ENCODE results near the gene PITPNC1.
A peak's percentile ranks its signal among the peaks of the same experiment; 100 is the strongest.
"Not testable (repeated sequence)": the region's sequence is repeated elsewhere in the genome, so short reads cannot be mapped to it uniquely, and the experiment has no call there.

Gene PITPNC1

DNA sequence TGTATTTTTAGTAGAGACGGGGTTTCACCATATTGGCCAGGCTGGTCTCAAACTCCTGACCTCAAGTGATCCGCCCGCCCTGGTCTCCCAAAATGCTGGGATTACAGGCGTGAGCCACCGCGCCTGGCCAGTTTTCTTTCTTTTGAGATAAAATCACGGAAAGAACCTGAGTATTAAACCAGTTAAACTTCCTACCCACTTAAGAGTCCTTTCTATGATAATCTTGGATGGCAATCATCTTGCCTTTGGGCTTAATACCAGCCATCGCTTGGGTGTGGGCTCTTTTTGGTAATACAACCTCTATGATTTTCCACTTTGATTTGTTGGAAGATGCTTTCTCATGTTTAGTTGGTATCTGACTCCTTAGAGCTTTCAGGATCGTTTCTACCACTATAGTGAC is 24.0 kb downstream of the PITPNC1 start:
- no peak for DNase-seq (ENCODE audit: low read depth)

DNA sequence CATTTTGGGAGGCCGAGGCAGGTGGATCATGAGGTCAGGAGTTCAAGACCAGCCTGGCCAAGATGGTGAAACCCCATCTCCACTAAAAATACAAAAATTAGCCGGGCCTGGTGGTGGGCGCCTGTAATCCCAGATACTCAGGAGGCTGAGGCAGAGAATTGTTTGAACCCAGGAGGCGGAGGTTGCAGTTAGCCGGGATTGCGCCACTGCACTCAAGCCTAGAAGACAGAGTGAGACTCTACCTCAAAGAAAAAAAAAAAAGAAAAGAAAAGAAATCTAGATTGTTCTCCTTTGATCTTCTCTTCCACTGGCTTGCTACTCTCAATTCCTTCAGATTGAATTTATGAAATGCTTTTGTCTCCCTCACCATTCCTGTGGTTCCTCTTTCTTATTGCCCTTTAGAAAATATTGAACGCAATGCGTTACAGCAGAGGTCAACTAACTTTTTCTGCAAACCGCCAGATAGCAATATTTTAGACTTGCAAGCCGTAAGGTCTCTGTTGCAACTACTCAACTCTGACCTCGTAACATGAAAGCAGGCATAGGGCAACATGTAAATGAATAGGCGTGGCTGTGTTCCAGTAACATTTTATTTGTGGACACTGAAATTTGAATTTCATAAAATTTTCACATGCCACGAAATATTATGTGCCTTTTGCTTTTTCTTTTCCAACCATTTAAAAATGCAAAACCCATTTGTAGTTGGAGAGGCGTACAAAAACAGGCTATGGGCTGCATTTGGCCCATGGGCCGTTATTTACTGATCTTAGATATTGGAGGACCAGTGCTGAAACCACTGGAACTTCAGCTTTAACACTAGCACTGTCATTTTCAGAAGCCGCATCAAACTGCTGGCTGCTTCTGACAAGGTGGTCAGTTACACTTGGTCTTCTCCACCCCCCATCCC is 24.8 kb downstream of the PITPNC1 start:
- no peak for DNase-seq (ENCODE audit: low read depth)

DNA sequence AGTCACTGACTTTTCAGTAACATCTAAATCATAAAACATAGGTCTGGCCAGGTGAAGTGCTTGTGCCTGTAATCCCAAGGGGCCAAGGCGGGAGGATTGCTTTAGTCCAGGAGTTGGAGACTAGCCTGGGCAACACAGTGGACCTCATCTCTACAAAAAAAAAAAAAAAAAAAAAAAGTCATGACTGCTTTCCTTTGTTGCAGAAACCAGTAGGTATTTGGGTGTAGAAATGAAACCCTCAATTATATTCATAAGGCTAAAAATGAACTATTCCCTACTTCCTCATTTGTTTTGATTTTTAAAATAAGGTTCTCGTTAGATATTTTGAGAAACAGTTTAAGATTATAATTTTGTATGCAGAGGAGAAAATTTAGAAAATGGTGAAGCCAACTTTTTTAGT is 26.0 kb downstream of the PITPNC1 start:
- no peak for DNase-seq (ENCODE audit: low read depth)

DNA sequence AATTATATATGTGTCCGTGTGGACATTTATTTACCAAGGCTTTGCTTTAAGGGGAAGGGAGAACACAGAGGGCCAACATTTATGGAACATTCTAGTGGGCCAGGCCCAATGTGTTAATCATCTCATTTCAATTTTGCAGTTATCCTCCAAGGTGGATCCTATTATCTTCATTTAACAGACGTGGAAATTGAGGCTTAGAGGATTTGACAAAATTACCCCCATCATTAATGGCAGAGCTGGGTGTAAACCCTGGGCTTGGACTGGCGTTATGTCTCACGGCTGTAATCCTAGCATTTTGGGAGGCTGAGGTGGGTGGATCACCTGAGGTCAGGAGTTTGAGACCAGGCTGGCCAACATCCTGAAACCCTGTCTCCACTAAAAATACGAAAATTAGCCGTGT is 26.4 kb downstream of the PITPNC1 start:
- no peak for DNase-seq (ENCODE audit: low read depth)

DNA sequence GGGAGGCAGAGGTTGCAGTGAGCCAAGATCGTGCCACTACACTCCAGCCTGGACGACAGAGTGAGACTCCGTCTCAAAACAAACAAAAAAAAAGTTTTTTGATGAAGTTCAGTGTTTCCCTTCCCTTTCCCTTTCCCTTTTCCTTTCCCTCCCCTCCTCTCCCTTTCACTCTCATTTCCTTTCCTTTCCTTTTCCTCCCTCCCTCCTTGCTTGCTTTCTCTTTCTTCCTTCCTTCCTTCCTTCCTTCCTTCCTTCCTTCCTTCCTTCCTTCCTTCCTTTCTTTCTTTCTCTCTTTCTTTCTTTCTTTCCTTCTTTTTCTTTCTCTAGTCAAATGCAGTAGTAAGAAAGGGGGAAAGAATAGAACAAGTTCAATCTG is 31.4 kb downstream of the PITPNC1 start:
- not testable (repeated sequence) for DNase-seq (ENCODE audit: low read depth)

DNA sequence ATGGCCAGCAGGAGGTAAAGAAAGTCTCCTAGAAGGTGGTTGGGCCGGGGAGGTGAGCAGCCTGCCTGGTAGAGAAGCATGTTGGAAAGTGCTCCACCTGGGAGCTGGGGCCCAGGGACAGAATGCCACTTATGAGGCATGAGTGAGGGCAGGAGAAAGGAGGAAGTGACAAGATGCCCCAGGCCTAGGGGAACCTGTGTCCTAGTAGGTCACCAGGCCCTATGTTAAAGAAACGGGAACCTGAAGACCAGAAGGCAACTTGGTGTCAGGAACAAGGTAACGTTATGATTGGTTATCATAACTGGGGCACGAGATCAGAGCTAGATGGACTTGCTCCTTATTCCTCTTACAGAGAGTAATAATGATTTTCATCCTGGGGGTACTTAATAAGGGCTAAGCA is 34.3 kb downstream of the PITPNC1 start:
- DNase-seq (ENCODE audit: low read depth) = no peak

DNA sequence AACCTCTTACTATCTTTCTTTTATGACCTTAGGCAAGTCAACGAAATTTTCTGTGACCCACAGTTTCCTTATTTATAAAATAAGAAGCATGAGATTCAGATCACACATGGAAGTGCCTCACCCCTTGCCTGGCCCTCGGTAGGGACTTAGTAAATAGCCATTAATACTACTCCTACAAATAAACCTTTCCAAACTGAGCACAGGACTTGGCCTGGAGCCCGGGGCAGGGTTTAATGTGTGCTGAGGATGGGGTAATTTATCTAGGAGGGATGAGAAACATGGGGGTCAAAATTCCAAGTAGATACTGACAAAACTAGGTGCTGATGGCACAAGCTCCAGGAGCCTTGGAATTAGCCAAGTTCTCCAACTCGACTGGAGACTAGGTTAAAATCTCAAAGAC is 35.0 kb downstream of the PITPNC1 start:
- DNase-seq (ENCODE audit: low read depth) = no peak

DNA sequence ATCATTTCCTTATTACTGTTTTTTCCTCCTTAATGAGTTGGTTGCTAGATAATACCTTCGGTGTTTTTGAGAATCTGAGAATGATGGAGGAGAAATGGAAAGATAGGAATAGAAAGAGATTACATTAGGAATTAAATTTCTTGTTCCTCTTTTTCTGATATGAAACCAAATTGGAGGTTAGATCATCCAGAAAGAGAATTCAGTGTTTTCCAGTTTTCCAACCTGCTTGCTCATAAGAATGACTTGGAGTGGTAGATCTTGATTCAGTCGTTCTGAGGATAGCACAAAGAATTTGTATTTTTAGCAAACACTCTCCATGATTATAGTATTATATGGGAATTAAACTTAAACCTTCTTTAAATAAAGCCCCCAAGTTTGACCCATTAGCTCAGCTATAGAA is 35.9 kb downstream of the PITPNC1 start:
- DNase-seq (ENCODE audit: low read depth) = no peak

DNA sequence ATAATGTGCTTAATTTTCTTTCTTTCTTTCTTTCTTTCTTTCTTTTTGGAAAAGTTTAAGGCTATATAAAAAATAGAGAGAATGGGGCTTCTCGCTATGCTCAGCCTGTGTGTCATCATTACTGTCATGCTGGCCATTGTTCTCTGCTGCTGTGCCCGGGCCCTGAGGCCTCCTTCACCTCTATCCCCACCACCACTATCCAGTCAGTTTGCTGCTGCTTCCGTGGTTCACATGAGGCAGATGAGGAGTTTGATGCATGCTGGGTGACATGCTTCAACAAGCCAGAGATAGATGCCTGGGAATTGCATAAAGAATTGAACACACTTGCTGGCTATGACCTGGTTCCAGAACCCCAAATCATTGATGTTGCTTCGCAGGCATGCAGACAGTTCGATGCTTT is 36.3 kb downstream of the PITPNC1 start:
- DNase-seq (ENCODE audit: low read depth) = no peak

DNA sequence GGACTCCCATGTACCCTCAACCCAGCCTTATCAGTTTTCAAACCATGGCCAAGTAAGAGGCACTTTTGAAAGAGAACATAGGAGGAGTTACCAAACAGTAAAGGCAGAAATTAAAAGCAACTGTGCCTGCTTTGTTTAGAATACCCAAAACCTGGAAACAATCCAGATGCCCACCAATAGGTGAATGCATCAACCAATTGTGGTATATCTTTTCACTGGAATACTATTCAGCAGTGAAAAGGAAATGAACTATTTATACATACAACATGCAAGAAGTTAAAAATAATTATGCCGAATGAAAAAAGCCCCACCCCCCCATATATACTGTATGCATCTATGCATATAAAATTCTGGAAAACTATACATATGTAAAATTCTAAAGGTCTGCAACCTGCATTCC is 37.0 kb downstream of the PITPNC1 start:
- no peak for DNase-seq (ENCODE audit: low read depth)

DNA sequence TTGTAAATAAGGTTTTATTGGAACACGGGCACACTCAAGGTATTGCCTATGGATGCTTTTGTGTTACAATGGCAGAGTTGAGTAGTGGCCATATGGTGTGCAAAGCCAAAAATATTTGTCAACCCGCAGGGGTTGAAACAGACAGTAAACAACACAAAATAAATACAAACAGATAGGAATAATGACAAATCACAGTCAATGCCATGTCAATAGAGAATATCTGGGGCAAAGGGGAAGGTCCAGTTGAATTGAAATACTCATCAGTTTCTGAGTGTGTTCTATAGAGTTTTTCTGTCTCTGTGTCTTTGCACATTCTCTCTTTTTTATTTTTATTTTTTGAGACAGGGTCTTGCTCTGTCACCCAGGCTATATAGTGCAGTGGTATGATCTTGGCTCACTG is 37.5 kb downstream of the PITPNC1 start:
- DNase-seq (ENCODE audit: low read depth) = no peak

DNA sequence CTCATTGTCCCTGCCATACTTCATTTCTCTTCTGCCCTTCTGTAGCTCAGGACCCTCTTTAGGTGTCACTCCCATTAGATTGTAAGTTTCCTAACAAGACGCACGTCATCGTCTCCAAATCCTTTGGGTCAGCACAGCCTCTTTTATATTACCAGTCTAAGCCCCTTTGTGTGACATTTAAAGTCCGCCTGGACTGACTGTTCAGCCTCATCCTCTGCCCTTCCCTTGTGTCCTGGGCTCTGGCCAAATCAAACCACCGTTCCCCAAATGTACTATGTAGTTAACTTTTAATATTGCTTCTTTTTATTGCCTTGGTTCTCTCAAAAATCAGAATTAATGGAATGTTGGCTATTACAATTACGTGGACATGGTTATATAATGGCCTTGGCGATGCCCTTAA is 38.2 kb downstream of the PITPNC1 start:
- DNase-seq (ENCODE audit: low read depth) = no peak

DNA sequence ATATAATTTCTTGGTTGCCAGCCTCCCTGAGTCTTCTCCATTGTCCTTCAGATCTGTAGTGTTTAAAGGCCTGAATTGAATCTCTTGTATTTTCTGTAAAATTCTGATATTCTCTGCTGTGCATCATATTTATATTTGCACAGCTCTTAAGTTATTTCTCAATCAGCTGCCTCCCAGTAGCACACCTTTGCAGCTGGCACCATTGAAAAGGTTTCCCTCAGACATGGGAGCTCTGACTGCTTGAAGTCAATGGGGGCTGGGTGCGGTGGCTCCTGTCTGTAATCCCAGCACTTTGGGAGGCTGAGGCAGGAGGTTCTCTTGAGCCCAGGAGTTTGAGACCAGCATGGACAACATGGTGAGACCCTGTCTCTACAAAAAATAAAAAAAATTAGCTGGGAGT is 40.4 kb downstream of the PITPNC1 start:
- DNase-seq (ENCODE audit: low read depth) = no peak

DNA sequence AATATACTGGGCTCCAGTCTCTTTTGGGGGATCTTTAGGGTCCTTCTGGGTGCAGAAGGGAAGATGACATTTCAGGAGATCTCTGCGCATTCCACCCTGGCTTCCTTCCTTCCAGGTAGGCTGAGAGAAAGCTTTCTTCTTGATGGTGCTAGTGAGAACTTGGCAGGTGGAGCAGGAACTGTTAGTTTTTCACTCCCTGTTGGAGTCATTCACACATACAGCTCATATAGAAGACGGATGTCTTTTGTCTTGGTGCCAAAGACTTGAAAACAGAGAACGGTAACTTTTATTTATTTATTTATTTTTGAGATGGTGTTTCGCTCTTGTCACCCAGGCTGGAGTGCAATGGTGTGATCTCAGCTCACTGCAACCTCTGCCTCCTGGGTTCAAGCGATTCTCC is 43.9 kb downstream of the PITPNC1 start:
- no peak for DNase-seq (ENCODE audit: low read depth)

DNA sequence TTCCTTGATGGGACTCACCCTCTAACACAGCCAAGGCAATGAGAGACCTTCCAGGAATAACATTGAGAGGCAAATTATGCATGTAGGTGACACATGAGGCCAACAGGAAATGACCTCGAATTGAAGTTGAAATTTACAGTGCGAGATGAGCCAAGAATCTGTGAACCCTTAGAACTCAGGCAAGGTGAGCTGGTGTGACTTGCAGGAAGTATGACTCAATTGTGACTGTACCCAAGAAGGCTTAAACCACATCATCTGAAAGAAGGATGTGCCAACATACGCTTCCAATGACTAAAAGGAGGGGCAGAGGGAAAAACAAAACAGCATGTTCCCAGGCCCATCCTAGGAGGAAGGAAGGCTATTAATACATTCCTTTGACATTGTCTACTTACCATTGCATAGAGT is 44.8 kb downstream of the PITPNC1 start:
- DNase-seq (ENCODE audit: low read depth) = peak; percentile 13

DNA sequence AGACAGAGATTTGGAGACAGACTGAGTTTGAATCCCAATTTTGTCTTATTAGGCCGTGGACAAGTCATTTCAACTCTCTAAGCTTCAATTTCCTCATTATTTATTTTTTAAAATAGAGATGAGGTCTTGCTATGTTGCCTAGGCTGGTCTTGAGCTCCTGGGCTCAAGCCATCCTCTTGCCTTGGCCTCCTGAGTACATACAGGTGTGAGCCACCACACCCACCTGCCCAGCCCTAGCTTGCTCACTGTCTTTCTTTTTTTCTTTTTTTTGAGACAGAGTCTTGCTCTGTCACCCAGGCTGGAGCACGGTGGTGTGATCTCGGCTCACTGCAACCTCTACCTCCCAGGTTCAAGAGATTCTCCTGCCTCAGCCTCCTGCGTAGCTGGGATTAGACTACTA is 45.2 kb downstream of the PITPNC1 start:
- DNase-seq (ENCODE audit: low read depth) = not testable (repeated sequence)

DNA sequence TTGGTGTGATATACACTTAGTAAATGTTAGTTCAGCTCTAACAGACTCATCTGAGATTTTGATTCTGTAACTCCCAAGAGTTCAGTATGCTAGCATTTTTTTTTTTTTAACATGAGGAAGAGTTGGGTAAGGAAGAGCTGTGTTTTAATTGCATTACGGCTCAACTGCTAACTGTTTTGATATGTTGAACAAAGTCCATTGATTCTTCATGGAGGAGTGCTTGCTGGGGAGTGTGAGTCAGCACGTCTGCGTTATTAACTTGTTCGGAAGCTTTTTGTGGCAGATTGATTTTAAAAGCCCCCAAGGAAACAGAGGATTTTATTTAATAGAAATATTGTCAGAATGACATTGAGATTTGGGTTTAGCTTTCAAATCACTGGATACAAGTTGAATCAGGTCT is 45.8 kb downstream of the PITPNC1 start:
- DNase-seq (ENCODE audit: low read depth) = no peak

DNA sequence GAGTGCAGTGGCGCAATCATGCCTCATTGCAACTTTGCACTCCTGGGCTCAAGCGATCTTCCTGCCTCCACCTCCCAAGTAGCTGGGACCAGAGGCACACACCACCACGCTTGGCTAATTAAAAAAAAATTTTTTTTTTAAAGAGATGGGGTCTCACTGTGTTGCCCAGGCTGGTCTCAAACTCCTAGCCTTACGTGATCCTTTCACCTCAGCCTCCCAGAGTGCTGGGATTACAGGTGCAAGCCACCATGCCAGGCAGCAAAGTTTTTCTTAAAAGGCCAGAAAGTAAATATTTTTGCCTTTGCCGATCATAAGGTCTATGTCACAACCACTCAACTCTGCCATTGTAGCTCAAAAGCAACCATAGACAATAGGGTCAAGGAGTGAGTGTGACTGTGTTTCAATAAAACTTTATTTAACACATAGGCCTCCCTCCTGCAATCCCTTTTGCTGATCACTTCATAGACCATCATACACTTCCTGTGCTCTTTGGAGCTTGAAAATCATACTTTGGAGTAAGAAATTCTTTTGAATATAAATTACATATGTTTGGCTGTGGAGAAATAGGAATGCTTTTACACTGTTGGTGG is 48.6 kb downstream of the PITPNC1 start:
- DNase-seq (ENCODE audit: low read depth) = no peak

DNA sequence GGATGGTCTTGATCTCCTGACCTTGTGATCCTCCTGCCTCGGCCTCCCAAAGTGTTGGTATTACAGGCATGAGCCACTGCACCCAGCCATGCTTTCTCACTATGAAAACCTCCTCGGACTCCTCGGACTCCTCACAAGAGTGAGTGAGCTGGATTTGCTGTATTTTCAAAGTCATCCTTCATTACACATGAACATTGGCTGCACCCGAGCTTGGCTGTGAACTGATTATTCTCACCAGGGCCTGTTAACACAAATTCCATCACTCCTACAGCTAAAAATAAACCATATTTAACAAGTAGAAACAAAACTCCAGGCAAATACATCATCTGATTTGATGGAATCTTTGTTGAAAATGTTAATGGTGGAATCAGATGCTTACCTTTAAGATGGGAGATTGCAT is 50.3 kb downstream of the PITPNC1 start:
- DNase-seq (ENCODE audit: low read depth) = no peak

DNA sequence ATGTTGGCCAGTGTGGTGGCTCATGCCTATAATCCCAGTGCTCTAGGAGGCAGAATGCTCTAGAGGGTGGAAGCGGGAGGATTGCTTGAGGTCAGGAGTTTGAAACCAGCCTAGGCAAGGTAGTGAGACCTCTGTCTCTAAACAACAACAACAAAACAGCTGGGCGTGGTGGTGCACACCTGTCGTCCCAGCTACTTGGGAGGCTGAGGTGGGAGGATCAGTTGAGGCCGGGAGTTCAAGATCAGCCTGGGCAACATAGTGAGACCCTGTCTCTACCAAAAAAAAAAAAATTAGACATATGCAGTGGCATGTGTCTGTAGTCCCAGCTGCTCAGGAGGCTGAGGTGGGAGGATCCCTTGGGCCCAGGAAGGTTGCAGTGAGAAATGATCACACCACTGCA is 53.4 kb downstream of the PITPNC1 start:
- DNase-seq (ENCODE audit: low read depth) = not testable (repeated sequence)

DNA sequence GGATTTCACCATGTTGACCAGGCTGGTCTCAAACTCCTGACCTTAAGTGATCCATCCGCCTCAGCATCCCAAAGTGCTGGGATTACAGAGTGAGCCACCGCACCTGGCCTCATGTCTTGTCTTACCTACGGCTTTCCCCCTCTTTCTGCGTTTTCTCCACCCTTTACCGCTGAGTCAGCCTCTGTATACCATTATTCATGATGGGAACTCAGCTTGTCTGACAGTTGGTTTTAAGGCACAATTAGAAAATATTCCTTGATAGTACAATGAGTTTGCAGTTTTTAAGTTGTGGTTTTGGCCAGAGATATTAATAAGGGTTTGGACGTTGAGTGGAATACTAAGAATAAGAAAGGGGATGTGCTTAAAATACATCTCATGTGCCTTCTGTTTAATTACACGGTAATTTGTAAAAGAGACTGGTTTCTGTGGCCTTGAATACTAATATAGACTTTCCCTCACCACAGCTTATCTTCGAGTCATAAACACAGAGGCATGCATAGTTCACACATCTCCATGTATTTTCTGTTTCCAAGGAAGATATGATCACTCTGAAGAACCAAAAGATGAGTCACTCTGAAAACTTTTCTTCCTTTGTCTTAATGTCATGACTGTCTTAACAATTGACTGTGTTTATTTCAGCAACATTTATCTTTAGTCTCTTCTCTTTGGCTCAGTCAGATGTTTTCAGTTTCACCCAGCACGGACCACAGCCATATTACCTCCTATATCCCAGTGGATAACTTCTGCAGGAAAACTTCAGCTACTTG is 54.4 kb downstream of the PITPNC1 start:
- no peak for DNase-seq (ENCODE audit: low read depth)

DNA sequence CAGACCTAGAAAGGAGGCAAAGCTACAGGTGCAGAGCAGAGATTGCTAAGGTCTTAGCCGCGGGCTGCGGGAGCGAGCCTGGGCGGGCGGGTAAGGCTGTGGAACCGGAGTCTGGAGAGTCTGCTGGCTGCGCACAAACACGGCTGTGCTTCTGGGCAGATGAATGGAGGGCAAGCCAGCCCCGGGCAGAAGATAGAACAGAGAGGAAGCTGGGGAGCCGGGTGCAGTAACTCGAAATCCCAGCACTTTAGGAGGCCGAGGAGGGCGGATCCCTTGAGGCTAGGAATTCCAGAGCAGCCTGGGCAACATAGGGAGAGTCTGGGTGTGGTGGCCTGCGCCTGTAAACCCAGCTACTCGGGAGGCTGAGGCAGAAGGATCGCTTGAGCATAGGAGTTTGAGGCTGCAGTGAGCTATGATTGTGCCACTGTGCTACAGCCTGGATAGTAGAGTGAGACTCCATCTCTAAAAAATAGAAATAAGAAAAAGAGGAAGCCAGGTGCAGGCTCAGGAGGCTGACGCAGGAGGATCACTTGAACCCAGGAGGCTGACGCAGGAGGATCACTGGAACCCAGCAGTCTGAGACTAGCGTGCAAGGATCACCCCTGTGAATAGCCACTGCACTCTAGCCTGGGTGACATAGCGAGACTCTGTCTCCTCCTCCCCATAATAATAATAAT is 56.3 kb downstream of the PITPNC1 start:
- no peak for DNase-seq (ENCODE audit: low read depth)
